Activated CD8-positive, alpha-beta memory T cell treated with anti-CD3 and anti-CD28 coated beads for 48 hours (primary cell): ENCODE measurements around the gene LAMA2.
"Not testable (repeated sequence)": the region's sequence is repeated elsewhere in the genome, so short reads cannot be mapped to it uniquely, and the experiment has no call there.

Experiments
- DNase-seq, 3 experiments: peaks; one replicate each; pipeline ENCODE4 v3.0.0-alpha.2; 2020; ENCODE audit warnings: low read depth in 2 of 3, low spot score in 2 of 3

Gene LAMA2

DNA sequence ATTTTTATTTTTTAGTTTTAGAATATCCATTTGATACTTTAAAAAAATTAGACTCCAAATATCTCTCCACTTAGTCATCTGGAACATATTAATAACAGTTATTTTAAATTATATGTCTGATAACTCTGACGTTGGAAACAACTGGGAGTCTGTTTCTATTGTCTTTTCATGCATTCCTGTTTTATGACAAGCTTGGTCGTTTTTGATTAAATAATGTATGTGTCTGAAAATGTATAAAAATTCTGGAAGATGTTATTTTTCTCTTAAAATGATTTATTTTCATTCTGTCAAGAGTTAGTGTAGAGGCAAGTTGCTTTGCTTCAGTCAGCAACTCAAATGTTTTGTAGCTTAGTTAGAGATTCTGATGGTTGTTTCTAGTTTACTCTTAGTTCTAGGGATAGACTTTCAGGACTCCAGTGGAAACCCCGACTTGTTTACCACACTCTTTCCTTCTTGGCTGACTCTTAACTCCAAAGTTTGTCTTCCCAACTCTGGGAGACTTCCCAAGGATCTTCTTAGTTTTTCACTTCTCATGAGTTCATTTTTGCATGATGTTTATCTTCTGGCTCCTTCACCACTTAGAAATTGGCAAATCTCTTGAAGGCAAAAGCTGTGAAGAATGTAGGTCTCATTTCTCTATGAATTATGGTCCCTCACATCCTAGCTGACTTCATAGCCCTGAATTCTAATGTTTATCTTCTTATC is 190.9 kb downstream of the LAMA2 start:
- DNase-seq = no peak

DNA sequence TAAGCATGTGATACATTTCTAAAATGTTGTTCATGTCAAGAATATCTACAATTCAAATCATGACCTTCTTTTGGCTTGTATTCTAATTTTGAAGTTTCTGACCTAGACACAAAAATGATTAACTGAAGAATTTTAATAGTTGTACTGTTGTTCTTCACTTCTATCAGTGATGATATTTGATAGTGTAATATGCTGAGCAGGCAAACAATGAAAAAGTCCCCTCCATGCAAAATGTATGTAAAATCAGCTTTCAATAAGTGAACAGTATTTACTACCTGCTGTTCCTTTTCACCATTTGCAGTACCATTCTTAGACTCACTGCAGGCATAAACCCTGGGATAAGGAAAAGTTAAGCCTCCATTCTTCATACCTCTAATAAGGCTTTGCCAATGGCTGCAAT is 201.5 kb downstream of the LAMA2 start:
- no peak for DNase-seq

DNA sequence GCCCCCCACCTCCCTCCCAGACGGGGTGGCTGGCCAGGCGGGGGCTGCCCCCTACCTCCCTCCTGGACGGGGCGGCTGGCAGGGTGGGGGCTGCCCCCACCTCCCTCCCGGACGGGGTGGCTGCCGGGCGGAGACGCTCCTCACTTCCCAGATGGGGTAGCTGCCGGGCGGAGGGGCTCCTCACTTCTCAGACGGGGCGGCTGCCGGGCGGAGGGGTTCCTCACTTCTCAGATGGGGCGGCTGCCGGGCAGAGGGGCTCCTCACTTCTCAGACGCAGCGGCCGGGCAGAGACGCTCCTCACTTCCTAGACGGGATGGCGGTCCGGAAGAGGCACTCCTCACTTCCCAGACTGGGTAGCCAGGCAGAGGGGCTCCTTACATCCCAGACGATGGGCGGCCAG is 205.5 kb downstream of the LAMA2 start:
- DNase-seq = not testable (repeated sequence)

DNA sequence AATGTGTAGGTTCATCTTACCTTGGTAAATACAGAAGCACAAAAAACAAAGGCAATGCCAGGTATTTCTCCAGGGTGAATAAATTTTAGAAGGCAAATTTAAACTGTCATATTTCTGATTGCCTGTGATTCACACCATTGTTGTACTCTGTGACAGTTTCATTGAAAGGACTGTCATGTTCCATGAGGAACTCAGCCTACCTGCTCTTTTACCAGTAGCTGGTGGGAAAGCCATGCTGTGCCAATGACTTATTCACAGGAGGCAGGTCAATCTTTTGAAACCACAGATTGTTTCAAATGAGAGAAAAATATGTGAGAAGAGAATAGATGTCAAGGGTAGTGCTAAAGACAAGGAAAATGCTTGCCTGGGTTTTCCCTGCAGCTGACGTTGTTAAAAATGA is 206.4 kb downstream of the LAMA2 start:
- DNase-seq = no peak

DNA sequence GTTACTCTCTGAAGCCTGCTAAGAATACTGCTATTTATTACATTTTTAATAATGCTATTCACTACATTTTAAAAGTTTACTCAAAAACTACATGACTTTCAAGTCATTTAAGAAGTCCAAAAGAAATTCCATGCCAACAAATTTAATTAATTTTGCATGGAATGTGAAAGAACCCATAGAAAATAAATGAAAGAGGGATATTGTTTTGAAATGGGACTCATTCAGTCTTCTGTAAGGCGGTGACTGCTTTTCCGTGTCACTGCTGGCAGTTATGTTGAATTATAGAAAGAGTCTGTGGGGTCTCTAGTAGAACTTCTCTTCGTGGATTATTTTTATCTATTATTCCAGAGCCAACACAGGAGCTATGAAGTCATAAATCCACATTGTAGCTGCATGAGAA is 211.2 kb downstream of the LAMA2 start:
- no peak for DNase-seq

DNA sequence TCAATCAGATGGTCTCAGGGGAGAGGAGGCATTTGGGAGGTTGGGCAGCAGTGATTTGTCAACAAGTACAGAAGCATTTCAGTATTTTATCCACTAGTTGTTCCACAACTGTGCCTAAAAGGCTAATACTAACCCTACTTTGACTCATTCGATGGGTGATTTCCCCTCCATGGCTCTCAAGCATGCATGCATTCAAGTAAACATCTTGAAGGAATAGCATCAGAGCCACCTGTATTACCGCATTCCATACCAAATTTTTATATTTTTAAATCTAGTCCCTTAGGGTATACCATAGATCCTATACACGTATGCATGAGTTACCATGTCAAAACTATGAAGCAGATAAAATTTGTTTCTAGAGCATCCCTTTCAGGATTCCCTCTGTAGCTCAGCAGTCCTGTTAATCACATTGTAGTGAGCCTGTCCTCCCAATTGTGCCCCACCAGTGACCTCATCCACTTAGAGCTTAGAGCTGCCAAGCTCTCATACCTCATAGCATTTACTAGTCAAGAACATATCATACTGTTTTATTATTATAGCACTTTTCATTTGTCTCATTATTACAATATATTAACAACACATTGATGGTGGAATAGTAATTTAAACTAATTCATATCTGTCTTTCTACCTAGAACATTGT is 213.8 kb downstream of the LAMA2 start:
- no peak for DNase-seq

DNA sequence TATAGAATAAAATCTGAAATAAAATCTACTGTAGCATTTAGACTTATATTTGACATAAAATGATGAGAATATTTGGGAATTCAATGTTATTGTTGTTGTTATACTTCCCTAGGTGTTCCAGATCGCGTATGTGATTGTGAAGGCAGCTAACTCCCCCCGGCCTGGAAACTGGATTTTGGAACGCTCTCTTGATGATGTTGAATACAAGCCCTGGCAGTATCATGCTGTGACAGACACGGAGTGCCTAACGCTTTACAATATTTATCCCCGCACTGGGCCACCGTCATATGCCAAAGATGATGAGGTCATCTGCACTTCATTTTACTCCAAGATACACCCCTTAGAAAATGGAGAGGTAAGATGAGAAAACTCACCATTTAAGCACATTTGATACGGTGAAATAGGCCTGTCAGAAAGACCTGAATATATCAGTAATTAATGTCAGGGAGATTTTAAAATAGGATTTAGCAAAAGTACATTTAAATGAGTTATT is 215.2 kb downstream of the LAMA2 start:
- no peak for DNase-seq

DNA sequence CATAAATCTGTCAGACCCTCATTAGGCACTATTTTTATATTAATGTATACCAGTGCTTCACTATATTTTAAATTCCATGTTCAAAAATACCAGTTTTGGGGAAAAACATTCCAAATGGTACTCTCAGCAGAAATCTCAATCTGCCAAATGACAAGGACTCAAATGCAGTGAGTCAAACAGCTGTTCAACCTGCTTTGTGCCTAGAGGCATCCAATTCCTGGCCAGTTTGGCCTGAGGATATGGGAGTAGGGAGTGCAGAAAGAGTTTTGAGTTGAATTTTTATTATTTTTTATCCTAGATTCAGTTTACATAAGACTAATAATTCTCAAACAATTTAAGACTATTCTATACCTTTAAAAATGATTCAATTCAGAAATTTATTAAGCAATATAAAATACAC is 216.8 kb downstream of the LAMA2 start:
- no peak for DNase-seq

DNA sequence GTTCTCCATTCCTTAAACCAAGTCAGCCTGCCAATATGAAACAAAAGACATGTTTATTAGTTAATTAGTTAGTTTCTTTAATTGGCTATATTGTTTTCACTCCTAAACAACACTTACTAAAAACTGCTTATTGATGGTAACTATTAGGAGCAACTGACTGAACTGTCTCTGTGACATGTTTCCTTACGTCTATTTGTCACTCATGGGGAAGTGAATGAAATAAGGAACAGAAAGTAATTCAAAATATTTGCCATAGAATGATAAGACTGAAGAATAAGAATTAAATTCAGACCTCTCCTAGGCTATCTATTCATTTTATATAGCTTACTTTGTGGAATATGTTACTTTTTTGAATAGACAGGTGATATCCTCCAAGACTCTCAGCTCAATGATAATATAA is 217.2 kb downstream of the LAMA2 start:
- DNase-seq = no peak

DNA sequence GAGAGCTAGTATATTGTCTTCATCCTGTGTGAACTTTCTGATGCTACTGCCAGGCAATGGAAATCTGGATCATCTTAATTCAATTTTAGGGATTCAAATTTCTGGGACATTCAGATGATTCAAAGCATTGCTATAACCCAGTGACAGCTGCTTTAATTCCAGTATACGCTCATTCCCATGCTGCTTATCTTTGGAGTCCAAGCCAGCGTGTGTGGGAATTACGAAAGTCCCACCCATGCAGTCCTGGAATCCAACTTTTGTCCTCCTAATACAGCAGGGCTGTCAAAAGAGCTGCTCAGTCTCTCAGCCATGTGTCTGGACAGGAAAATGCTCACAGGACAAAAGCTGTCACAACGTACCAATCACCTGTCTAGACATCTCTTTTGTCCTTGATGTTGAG is 219.8 kb downstream of the LAMA2 start:
- DNase-seq = no peak

DNA sequence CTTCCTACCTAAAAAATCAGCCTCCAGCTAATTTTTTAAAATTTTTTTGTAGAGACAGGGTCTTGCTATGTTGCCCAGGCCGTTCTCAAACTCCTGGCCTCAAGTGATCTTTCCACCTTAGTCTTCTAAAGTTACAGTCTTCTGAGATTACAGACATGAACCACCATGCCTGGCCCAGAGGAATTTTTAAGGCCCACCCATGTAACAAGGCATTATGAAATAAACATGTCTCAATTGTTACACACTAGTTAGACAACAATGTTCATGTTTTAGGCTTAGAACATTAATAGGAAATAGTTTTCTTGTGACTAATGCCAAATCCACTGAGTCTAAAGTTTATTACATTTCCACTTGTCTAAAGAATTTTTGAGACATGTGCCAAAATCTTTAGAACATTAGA is 221.2 kb downstream of the LAMA2 start:
- no peak for DNase-seq

DNA sequence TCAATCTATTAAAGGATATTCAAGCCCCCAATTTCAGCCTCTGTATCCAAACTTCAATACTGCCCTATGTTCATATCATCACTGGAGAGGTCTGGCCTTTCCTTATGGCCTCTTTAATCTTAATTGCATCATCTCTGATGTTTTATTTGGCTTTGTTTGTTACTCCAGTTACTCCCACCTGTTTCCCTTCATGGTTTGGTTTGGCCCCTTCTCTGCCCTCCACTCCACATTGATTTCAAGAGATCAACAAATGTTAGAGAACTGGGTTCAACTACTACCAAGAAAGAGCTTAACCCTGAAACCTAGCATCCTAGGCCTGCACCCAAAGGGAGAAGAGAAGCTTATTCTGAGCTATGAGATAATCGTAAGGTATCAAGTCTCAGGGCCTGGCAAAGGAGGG is 221.6 kb downstream of the LAMA2 start:
- no peak for DNase-seq

DNA sequence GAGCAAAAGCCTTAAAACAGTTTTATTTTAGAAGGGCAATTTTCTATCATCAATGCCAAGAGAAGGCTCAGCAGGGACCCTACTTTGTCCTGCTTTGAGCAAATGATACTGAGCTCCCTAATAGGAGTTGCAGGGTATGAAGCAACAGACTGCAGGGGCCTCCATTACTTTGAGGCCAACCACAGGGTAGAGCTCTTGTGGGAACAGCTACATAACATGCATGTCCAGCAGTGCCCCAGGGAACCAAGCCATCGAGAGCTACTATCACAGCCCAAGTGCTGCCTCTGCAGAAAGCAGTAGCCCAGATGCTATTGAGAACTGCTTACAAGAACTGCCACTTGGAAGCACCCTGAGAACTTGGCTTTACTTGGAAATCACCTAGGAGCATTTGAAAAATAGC is 222.1 kb downstream of the LAMA2 start:
- DNase-seq = no peak

DNA sequence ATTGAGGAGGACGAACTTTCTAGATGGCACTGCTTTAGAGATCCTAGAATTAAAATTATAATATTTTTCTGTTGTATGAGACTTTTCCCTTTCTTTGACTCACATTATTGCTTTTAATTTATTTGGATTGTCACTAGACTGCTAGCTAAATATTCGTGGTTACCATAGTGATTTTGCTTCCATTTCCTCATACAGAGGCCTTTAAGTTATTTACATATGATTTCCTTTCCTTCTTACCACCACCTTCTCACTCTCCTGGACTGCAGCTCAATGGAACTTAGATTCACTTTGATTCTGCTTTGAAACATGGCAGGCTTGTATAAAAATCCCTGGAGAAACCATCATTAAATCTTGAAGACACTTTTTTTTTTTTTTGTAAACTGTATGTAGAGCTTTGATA is 222.9 kb downstream of the LAMA2 start:
- DNase-seq = no peak

DNA sequence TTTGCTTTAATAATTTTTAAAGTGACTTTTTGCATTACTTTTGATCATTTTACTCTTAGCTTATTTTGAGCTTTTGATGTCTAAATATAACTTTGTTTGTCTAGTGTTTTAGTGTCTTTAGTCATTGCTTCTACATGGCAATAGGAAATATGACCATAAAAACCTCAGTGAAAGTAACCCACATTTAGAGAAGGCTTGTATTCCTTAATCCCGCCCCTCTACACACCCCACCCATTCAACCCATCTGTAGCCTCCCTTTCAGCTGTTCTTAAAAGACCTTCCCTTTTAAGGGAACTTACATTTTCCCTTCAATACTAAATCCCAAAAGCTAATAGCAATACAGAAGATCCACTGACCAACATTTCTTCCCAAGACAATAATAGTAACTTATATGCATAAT is 225.4 kb downstream of the LAMA2 start:
- no peak for DNase-seq

DNA sequence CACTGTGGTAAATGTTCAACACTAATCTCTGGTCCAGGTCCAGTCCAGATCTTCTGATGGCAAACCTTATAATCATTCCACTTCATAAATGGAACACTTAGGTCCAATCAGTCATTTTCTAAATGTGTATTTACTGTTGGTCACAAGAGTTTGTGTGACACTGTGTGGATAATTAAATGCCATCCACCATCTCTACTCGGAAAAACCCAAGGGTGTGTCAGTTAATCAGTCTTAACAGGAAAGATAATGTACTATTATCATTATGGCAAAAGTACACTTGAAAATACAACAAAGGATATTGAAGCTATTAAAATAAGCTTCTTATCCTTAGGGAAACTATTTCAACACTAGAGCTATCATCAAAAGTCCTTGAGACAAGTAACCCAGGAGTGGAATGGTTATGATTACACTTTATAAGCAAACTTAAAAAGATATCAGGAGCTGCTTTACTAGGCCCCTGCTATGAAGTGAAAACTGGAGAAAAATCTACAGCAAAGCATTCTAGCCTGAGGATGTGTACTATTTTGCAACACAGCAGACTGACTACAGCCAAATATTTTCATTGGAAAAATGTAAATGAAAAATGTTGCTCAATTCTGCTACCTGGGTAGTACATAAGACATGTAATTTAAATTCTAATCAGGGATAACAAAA is 227.9 kb downstream of the LAMA2 start:
- no peak for DNase-seq

DNA sequence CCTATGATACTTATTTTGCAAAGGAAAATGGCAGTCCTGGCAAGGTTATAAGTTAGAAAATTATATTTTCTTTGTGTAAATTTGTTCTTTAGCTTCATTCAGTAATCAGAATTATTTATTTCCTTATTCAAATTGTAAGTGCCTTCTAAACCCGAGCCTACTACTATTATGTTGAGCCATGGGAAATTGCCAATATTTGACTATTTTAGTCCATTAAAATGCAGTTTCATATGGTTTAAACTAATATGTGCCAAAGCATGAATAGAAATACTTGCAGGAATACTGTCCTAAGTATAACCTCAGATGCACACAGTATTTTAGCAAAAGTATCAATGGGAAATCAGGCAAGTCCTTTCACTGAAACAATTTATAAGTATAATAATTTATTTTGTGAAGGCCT is 228.4 kb downstream of the LAMA2 start:
- no peak for DNase-seq

DNA sequence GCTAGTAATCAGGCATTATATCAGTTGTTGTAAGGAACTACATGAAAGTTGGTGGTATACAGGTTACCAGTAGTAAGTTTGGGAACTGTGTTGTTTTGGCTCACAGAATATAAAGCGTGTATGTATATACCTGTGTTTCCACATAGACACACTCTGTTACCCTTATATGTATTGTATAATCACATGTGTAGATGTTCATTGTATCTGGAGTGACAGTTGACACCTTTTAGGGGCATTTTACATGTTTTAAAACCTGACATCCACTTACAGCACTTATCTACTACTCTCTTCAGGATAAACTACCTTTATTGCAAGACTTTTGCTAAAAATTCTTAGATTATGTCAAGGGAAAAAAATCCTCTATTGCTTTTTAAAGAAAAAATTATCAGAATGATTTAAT is 228.9 kb downstream of the LAMA2 start:
- no peak for DNase-seq

DNA sequence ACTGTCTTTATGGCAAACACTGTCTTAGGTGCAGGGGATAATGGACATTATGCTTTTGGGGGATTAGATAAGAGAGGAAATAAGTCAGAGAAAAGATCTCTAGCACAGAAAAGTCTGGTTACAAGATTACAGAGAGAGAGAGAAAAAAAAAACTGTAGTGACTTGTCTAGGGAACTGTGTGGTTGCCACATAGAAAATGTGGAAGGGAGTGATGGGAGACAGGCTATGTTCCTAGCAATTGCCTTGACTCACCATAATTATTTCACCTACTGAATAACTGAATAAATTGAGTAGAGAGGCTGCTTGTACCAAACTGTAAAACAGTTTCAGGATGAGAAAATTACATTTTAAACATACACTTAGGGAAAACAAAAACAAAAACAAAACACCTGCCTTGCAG is 229.7 kb downstream of the LAMA2 start:
- DNase-seq = no peak

DNA sequence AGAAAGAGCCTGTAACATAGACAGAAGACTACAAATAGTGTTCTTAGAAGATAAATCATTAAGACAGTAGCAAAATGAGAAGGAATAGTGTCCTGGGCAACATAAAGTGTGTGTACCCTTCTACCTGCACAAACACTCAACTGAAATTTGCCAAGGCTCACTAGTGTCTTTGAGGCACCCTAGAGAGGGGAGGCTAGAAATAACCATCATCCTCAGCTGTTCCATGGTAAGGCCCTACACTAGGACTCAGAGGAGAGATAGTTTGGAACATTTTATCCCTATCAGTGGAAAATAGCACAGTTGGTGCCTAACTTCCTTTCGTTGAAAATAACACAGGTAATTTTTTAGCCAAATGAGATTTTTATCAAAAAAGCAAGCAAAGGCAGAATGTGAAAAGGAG is 230.7 kb downstream of the LAMA2 start:
- DNase-seq = no peak

DNA sequence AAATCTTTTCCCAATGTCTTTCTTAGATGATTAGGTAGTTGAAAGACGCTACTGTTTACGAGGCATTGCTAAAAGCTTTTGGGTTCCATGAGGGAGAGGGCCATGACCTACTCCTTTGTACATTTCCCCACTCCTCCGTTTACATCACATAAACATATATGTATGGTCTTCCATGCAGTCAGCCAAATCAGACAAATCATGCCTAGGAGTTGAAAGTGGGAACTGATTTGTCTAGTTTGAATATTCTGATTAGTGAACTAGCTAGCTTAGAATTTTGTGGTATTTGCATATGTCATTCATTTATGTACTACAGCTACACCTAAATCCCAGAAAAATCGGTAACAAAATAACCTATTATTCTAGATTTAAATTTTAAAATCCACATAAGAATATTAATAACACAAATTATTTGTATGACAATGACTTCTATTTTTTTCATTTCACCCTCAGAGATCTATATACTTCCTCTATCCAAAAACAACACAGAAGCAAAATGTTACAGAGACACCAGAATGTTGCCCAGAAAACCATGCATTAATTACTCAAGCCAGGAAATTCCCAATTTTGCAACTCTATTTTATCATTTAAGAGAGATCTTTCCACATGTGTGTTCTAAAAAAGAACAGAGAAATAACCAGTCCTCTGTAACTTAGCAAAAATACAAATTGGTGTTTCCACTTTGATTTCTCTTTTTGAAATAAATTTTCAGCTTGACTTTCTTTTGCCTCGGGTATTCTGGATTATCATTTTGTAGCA is 231.9 kb downstream of the LAMA2 start:
- DNase-seq = no peak

DNA sequence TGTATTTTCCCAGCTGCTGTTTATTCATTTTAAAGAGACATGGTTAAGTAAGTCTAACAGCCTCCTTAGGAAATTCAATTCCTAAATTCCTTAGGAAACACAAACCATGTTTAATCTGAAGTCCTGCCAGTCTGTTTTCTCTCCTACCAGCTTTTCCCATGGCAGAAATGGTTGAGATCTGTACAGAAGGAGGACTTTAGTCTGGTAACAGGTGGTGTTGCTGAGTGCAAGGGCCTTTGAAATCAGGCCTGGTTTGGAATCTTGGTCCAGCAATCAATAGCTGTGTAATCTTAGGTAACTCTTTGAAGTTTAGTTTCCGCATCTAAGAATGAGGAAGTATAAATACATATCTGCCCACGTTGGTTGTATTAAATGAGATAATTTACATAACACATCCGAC is 232.5 kb downstream of the LAMA2 start:
- no peak for DNase-seq
